Chondrocyte (in vitro differentiated cells): ENCODE results near the gene SHANK1. TPM values are rescaled to one million over a fixed set of nuclear protein-coding genes. Genes with fewer than 3 reads are reported as not detected.

Experiments
- DNase-seq: peaks from one replicate; pipeline ENCODE4 v3.0.0; 2021; ENCODE audit warnings: mixed read lengths, low spot score
- H3K27ac Mint-ChIP-seq: one replicate; pipeline ENCODE4 v1.8.0; 2021; ENCODE audit warnings: mild to moderate bottlenecking, moderate library complexity, mixed read lengths; ENCODE audit not compliant: unreplicated experiment
- H3K27me3 Mint-ChIP-seq: 2 replicates; pipeline ENCODE4 v1.8.0; 2021; ENCODE audit warnings: low read depth, mixed read lengths
- H3K36me3 Mint-ChIP-seq: 2 replicates; pipeline ENCODE4 v1.8.0; 2021; ENCODE audit warnings: low read depth, mixed read lengths
- H3K4me1 Mint-ChIP-seq: 2 replicates; pipeline ENCODE4 v1.8.0; 2021; ENCODE audit warnings: low read depth, mild to moderate bottlenecking, mixed read lengths
- H3K4me3 Mint-ChIP-seq: one replicate; pipeline ENCODE4 v1.8.0; 2021; ENCODE audit warnings: mild to moderate bottlenecking, moderate library complexity, mixed read lengths; ENCODE audit not compliant: unreplicated experiment
- H3K9me3 Mint-ChIP-seq: 2 replicates; pipeline ENCODE4 v1.8.0; 2021; ENCODE audit warnings: low read depth, mixed read lengths
- CTCF ChIP-seq: fragments of 200-600 bp; sonication (generic); IDR thresholded peaks from 2 replicates; pipeline ENCODE4 v1.5.0; 2021; ENCODE audit warnings: antibody characterized with exemption, mild to moderate bottlenecking, moderate library complexity
- total RNA-seq: library from RNA; stranded (reverse); gene quantifications from 3 replicates; pipeline ENCODE4 v1.2.1, GENCODE V29; 2021

SHANK1 gene
- total RNA-seq, 1 donor from 2014 or later: 0.27 TPM

- Mint-ChIP-seq H3K27me3 (peaks cover 57% of the 10 kb centered on the region), H3K4me1 (no peaks in the 10 kb centered on the region), H3K4me3 (no peak overlapping the region), H3K9me3 (no peaks in the 10 kb centered on the region), H3K27ac (no peak overlapping the region), H3K36me3 (no peaks in the 10 kb centered on the region)
- DNase-seq: no peak
- no peak for TF ChIP-seq CTCF
Observed at GRCh38 chr19:50673118-50673517, 46.5 kb downstream of the SHANK1 start.

- Mint-ChIP-seq H3K4me3 (no peak overlapping the region), H3K9me3 (no peaks in the 10 kb centered on the region), H3K4me1 (no peaks in the 10 kb centered on the region), H3K27me3 (peaks cover 47% of the 10 kb centered on the region), H3K36me3 (no peaks in the 10 kb centered on the region), H3K27ac (no peak overlapping the region)
- no peak for TF ChIP-seq CTCF
- DNase-seq: no peak
Observed at GRCh38 chr19:50670102-50670380, 49.6 kb downstream of the SHANK1 start.

GRCh38 chr19:50669302-50670101 is 50.1 kb downstream of the SHANK1 start:
- H3K36me3 Mint-ChIP-seq: no peaks in the 10 kb centered on the region
- DNase-seq: no peak
- H3K27me3 Mint-ChIP-seq: peaks cover 48% of the 10 kb centered on the region
- no peak overlapping the region for H3K27ac Mint-ChIP-seq
- H3K9me3 Mint-ChIP-seq: no peaks in the 10 kb centered on the region
- no peak overlapping the region for H3K4me3 Mint-ChIP-seq
- peak; percentile 87 for TF ChIP-seq CTCF
- no peaks in the 10 kb centered on the region for H3K4me1 Mint-ChIP-seq

GRCh38 chr19:50668879-50669278 is 50.7 kb downstream of the SHANK1 start:
- TF ChIP-seq CTCF: no peak
- no peaks in the 10 kb centered on the region for H3K36me3 Mint-ChIP-seq
- no peaks in the 10 kb centered on the region for H3K9me3 Mint-ChIP-seq
- no peak for DNase-seq
- H3K27me3 Mint-ChIP-seq: peaks cover 45% of the 10 kb centered on the region
- H3K27ac Mint-ChIP-seq: no peak overlapping the region
- no peaks in the 10 kb centered on the region for H3K4me1 Mint-ChIP-seq
- H3K4me3 Mint-ChIP-seq: no peak overlapping the region

- H3K9me3 Mint-ChIP-seq: no peaks in the 10 kb centered on the region
- no peak for TF ChIP-seq CTCF
Observed at GRCh38 chr19:50668416-50668815, 51.2 kb downstream of the SHANK1 start.

More at GRCh38 chr19:50668416-50668815, 51.2 kb downstream of the SHANK1 start:
- H3K27me3 Mint-ChIP-seq: peaks cover 44% of the 10 kb centered on the region
- H3K27ac Mint-ChIP-seq: no peak overlapping the region
- no peak overlapping the region for H3K4me3 Mint-ChIP-seq
- no peak for DNase-seq
- no peaks in the 10 kb centered on the region for H3K36me3 Mint-ChIP-seq
- no peaks in the 10 kb centered on the region for H3K4me1 Mint-ChIP-seq
